Epithelial cell of esophagus (primary cell): Measurements from ENCODE around the gene TTC39B.

Experiments used
- DNase-seq: peaks from one replicate; pipeline ENCODE4 v3.0.0; 2010; ENCODE audit warnings: low read depth
- H3K4me3 ChIP-seq: 2 replicates; pipeline ENCODE4 v1.5.1; 2011; ENCODE audit warnings: mild to moderate bottlenecking, low read length, control low read depth
- TF ChIP-seq, protein P1 (sequence below): IDR thresholded peaks from 2 replicates; pipeline ENCODE4 v1.5.1; 2011; ENCODE audit warnings: low read depth, mild to moderate bottlenecking, low read length, control low read depth, inconsistent platforms; ENCODE audit not compliant: insufficient read depth; ENCODE audit errors: missing control alignments

TTC39B gene

DNA sequence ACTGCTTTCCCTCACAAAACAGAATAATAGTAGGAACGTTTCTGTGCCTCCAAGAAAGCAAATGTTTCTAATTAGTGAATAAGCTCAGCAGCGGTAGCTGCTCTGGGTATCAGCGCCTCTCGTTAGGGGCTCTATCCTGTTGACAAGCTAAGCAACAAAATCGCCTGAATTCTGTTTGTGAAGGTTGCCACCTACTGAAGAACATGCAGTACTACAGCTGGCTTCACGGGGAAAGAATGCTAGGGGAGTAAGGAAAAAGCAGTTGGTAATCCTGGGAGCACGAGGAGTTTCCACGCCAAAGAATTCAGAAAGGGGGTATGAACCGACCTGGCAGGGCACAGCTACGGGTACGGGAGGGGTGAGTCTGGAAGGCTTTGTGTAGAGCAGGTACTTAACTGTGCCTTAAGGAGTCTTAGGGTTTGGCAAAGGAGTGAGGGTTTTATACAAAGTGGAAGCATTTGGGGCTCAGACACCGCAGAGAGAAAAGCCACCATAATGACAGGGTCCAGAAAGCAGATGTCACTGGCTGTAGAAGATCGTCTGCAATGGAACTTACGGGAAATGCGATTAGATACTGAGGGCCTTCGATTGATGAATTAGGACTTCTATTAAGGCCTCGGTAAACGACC, 171.7 kb downstream of the TTC39B start:
- no peak overlapping the region for H3K4me3 ChIP-seq
- DNase-seq = peak; percentile 73
- TF ChIP-seq, protein P1, sequence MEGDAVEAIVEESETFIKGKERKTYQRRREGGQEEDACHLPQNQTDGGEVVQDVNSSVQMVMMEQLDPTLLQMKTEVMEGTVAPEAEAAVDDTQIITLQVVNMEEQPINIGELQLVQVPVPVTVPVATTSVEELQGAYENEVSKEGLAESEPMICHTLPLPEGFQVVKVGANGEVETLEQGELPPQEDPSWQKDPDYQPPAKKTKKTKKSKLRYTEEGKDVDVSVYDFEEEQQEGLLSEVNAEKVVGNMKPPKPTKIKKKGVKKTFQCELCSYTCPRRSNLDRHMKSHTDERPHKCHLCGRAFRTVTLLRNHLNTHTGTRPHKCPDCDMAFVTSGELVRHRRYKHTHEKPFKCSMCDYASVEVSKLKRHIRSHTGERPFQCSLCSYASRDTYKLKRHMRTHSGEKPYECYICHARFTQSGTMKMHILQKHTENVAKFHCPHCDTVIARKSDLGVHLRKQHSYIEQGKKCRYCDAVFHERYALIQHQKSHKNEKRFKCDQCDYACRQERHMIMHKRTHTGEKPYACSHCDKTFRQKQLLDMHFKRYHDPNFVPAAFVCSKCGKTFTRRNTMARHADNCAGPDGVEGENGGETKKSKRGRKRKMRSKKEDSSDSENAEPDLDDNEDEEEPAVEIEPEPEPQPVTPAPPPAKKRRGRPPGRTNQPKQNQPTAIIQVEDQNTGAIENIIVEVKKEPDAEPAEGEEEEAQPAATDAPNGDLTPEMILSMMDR = peak; percentile 97

DNA sequence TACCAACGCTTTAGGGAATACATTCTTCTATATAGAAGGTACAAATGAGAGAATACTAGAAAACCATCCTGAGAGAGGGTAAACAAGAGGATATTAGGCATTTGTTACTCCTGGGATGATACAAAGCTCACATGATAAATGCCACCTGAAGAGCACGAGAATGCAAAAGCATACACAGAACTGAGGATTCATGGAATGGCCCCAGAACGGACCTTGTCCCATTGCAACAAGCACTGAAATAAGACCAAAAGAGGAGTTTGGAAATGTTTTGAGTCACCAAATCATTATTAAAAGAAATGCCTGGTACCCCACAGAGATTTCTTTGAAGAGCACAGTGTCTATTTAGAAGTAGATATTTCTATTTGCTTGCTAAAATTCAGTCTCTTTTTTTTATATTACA, 173.5 kb downstream of the TTC39B start:
- H3K4me3 ChIP-seq = no peak overlapping the region
- TF ChIP-seq, protein P1 = no peak
- no peak for DNase-seq

DNA sequence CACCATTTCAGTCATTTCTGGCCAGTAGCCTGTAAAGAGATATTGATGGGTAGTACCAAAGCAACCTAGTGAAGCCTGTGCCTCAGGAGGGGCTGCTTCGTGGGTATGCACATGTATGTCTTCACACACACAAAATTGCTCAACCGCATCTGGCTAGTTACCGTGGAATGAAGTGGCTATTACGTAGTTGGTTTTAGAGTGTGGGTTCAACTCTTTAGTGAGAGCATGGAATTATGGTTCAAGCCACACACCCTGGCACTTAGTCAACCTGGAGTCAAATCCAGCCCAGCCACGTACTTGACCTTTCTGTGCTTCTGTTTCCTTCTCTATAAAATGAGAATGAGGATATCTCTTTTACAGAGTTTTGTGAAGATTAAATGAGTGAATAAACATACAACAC, 174.9 kb downstream of the TTC39B start:
- no peak for DNase-seq
- H3K4me3 ChIP-seq = no peak overlapping the region
- TF ChIP-seq, protein P1 = no peak

DNA sequence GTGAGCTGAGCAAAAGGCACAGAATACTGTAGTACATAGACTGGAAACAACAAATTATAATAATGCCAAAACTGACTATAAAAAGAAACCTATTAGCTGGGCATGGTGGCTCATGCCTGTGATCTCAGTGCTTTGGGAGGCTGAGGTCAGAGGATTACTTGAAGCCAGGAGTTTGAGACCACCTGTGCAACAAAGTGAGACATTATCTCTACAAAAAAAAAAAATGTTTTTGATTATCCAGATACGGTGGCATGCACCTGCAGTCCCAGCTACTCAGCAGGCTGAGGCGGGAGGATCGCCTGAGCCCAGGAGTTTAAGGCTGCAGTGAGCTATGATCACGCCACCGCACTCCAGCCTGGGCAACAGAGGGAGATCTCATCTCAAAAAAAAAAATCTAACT, 175.9 kb downstream of the TTC39B start:
- TF ChIP-seq, protein P1 = no peak

DNA sequence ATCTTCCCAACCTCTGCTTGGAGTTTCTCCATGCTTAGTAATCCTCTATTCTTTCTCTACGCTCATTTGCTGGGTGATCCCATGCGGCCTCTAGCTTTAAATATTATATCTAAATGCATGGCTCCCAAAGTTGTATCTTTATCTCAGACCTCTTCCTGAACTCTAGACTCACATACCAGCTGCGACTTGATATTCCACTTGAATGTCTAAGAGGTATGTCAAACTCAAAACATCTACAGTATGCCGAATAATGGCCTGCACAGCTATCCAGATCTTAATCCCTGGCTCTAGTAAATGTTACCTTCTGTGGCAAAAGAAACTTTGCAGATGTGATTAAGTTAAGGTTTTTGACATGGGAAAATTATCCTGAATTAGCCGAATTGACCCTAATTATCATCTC, 179.2 kb downstream of the TTC39B start:
- TF ChIP-seq, protein P1 = no peak
- no peak overlapping the region for H3K4me3 ChIP-seq
- no peak for DNase-seq

More for the DNA sequence above, 175.9 kb downstream of the TTC39B start:
- no peak for DNase-seq
- no peak overlapping the region for H3K4me3 ChIP-seq

DNA sequence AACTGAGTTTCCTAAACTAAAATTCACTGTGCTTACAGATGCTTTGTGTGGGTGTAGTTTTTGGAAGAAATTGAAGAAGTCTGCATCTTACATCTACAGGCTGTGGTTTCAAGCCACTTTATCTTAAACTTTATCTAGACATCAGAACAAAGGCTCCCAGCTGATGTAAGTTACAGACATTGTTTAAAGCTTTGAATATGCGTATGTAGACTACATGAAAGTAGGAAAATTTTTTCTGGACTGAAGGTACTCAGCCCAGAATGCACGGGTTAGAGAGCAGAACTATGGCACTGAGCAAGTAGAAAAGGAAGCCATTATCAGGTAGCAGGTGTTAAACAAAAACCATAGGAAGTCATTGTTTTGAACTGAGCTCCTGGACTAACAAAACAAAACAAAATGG, 185.4 kb downstream of the TTC39B start:
- no peak for DNase-seq
- TF ChIP-seq, protein P1 = no peak
- H3K4me3 ChIP-seq = no peak overlapping the region

DNA sequence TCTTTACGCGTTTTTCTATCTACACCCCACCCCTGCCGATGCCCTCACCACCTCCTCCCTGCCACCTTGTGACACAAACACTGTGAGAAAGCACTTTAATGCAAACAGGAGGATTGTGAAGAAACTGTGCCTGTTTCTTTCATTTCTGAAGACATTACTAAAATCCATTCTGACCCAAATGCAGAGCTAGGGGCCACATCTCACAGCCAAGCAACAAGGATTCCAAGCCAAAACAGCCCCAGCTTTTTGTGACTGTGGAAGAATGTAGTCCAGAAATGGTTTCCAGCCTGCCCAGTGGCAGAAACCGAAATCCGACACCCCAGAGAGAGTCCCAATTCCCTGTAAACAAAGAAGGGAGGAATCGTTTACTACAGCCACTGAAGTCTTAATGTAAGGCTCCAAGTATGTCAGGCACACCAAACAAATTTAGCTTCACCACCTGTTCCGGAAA, 190.9 kb downstream of the TTC39B start:
- no peak overlapping the region for H3K4me3 ChIP-seq
- TF ChIP-seq, protein P1 = no peak
- no peak for DNase-seq
